HepG2 (cell line): ENCODE data around the gene RGS19. TPM values are rescaled to one million over a fixed set of nuclear protein-coding genes. Genes with fewer than 3 reads are reported as not detected.

ENCODE experiments used
- AKAP8 ChIP-seq: sonication (generic); formaldehyde crosslinking; IDR thresholded peaks from 2 replicates; pipeline ENCODE4 v1.5.1; 2020; ENCODE audit warnings: mild to moderate bottlenecking, missing genetic modification reagents
- ATRX ChIP-seq: sonication (generic); formaldehyde crosslinking; IDR thresholded peaks from 2 replicates; pipeline ENCODE4 v1.4.0; 2020; ENCODE audit warnings: missing genetic modification reagents, borderline replicate concordance
- BATF2 ChIP-seq: sonication (generic); formaldehyde crosslinking; IDR thresholded peaks from 2 replicates; pipeline ENCODE4 v1.8.0; 2022; ENCODE audit warnings: mild to moderate bottlenecking, missing genetic modification reagents, moderate library complexity
- DMAP1 ChIP-seq: IDR thresholded peaks from 2 replicates; pipeline ENCODE4 v1.6.1; 2016
- DPF2 ChIP-seq: sonication (generic); formaldehyde crosslinking; IDR thresholded peaks from 2 replicates; pipeline ENCODE4 v1.4.0; 2020; ENCODE audit warnings: mild to moderate bottlenecking, low read depth, missing genetic modification reagents, borderline replicate concordance
- GMEB1 ChIP-seq: sonication (generic); formaldehyde crosslinking; IDR thresholded peaks from 2 replicates; pipeline ENCODE4 v1.5.1; 2020; ENCODE audit warnings: missing genetic modification reagents, mild to moderate bottlenecking, borderline replicate concordance
- HBP1 ChIP-seq: IDR thresholded peaks from 2 replicates; pipeline ENCODE4 v1.6.1; 2016; ENCODE audit warnings: low read depth, control low read depth
- KDM2A ChIP-seq: sonication (generic); formaldehyde crosslinking; IDR thresholded peaks from 2 replicates; pipeline ENCODE4 v1.4.0; 2020; ENCODE audit warnings: low read depth, missing genetic modification reagents, borderline replicate concordance
- MAFG ChIP-seq: sonication (generic); formaldehyde crosslinking; IDR thresholded peaks from 2 replicates; pipeline ENCODE4 v1.5.1; 2020; ENCODE audit warnings: mild to moderate bottlenecking, missing genetic modification reagents
- MTF2 ChIP-seq: sonication (generic); formaldehyde crosslinking; IDR thresholded peaks from 2 replicates; pipeline ENCODE4 v1.5.0; 2020; ENCODE audit warnings: missing genetic modification reagents, borderline replicate concordance
- PHF20 ChIP-seq: sonication (generic); formaldehyde crosslinking; IDR thresholded peaks from 2 replicates; pipeline ENCODE4 v1.5.0; 2020; ENCODE audit warnings: mild to moderate bottlenecking, missing genetic modification reagents
- PHF5A ChIP-seq: IDR thresholded peaks from one replicate; pipeline ENCODE4 v1.6.1; 2018; ENCODE audit warnings: low read depth, missing genetic modification reagents; ENCODE audit not compliant: unreplicated experiment
- POLR2AphosphoS2 ChIP-seq: IDR thresholded peaks from 2 replicates; pipeline ENCODE4 v1.6.1; 2011; ENCODE audit warnings: low read depth, low read length, improper control_type of control experiment
- SKI ChIP-seq: fragments of 450-650 bp; IDR thresholded peaks from one replicate; pipeline ENCODE4 v1.6.1; 2018; ENCODE audit warnings: mild to moderate bottlenecking; ENCODE audit not compliant: partially characterized antibody
- SP2 ChIP-seq: sonication (generic); formaldehyde crosslinking; IDR thresholded peaks from 2 replicates; pipeline ENCODE4 v1.5.1; 2020; ENCODE audit warnings: mild to moderate bottlenecking, missing genetic modification reagents
- XBP1 ChIP-seq: sonication (generic); formaldehyde crosslinking; IDR thresholded peaks from 2 replicates; pipeline ENCODE4 v1.5.0; 2020; ENCODE audit warnings: missing genetic modification reagents
- ZNF770 ChIP-seq: sonication (generic); formaldehyde crosslinking; IDR thresholded peaks from 2 replicates; pipeline ENCODE4 v1.5.0; 2020; ENCODE audit warnings: mild to moderate bottlenecking, missing genetic modification reagents
- ZNF772 ChIP-seq: sonication (generic); formaldehyde crosslinking; IDR thresholded peaks from 2 replicates; pipeline ENCODE4 v1.5.0; 2020; ENCODE audit warnings: mild to moderate bottlenecking, missing genetic modification reagents
- ZNF790 ChIP-seq: sonication (generic); formaldehyde crosslinking; IDR thresholded peaks from 2 replicates; pipeline ENCODE4 v1.8.0; 2022; ENCODE audit warnings: missing genetic modification reagents, mild to moderate bottlenecking, borderline replicate concordance
- polyA plus RNA-seq, 8 experiments: library from polyadenylated mRNA; depleted of rRNA in 3 of 8; stranded (reverse) in 7 of 8; unstranded in 1 of 8; fragments of >200 nt; fragmentation: Illumina TruSeq in 4 of 8; extraction: Trizol in 4 of 8; gene quantifications; 2 replicates each; pipeline versions ENCODE4 v1.2.1 to v1.2.3, GENCODE V29; 2011 to 2016; ENCODE audit warnings: low read depth in 4 of 8, missing spikeins in 1 of 8, mixed read lengths in 1 of 8; ENCODE audit not compliant: insufficient read depth in 1 of 8
- total RNA-seq, 5 experiments: library from RNA; depleted of rRNA; stranded (reverse); fragments of >200 nt; fragmentation: Illumina TruSeq; extraction: Trizol; gene quantifications; 2 replicates each; pipeline ENCODE4 v1.2.3, GENCODE V29; 2016; ENCODE audit warnings: low read depth in 1 of 5
- TF ChIP-seq, protein P1 (sequence below): IDR thresholded peaks from 2 replicates; pipeline ENCODE4 v1.6.1; 2016; ENCODE audit warnings: low read depth, borderline replicate concordance
- TF ChIP-seq, protein P2 (sequence below): sonication (generic); formaldehyde crosslinking; IDR thresholded peaks from 2 replicates; pipeline ENCODE4 v1.4.0; 2020; ENCODE audit warnings: mild to moderate bottlenecking, missing genetic modification reagents
- TF ChIP-seq, protein P3 (sequence below): sonication (generic); formaldehyde crosslinking; IDR thresholded peaks from 2 replicates; pipeline ENCODE4 v1.4.0; 2020; ENCODE audit warnings: missing genetic modification reagents, borderline replicate concordance

The RGS19 gene
- total and polyA plus RNA-seq, 2 of the 13 experiments (the other 11 are each of a cell fraction or from before 2014, with no cell fraction given) = 10.7 to 11.9 TPM

DNA sequence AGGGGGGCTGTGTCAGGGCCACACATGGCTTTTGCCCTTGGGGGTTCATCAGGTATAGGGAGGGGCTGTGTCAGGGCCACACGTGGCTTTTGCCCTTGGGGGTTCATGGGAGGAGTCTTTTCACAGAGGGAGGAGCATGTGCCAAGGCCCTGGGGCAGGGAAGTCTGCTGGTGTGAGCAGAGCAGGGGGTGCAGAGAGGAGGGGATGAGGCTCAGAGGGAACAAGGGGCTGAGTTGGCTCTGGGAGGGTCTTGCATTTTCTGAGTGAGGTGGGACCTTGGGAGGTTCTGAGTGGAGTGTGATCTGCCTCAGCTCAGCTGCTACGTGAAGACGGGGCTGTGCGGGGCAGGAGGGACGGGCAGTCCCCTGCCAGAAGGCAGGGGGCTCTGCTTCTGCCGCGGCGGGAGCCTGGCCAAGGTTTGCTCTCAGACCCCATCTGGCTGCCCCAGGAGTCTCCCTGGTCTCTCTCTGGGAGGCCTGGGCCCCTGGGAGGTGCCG lies 23.9 kb downstream of the RGS19 start (continued):
- TF ChIP-seq DMAP1 = no peak
- no peak for TF ChIP-seq ZNF772 (CRISPR knock-in tag)
- no peak for TF ChIP-seq PHF20 (CRISPR knock-in tag)
- TF ChIP-seq KDM2A (CRISPR knock-in tag) = no peak
- TF ChIP-seq DPF2 (CRISPR knock-in tag) = 0 out of 2 replicates have a peak, but pooled peaks have one; percentile 23
- TF ChIP-seq MTF2 = no peak
- TF ChIP-seq BATF2 (CRISPR knock-in tag) = no peak
- no peak for TF ChIP-seq ZNF770 (CRISPR knock-in tag)
- TF ChIP-seq SKI = no peak
- TF ChIP-seq AKAP8 (CRISPR knock-in tag) = no peak
- TF ChIP-seq ATRX (CRISPR knock-in tag) = no peak
- peak; percentile 15; the same call in 1 of the 2 replicates for TF ChIP-seq HBP1 (CRISPR knock-in tag)
- TF ChIP-seq, protein P1, sequence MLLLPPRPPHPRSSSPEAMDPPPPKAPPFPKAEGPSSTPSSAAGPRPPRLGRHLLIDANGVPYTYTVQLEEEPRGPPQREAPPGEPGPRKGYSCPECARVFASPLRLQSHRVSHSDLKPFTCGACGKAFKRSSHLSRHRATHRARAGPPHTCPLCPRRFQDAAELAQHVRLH (CRISPR knock-in tag) = 0 out of 2 replicates have a peak, but pooled peaks have one; percentile 4
- TF ChIP-seq SP2 (CRISPR knock-in tag) = 0 out of 2 replicates have a peak, but pooled peaks have one; percentile 6
- no peak for TF ChIP-seq XBP1 (CRISPR knock-in tag)
- TF ChIP-seq GMEB1 (CRISPR knock-in tag) = no peak
- no peak for TF ChIP-seq PHF5A (CRISPR knock-in tag)
- no peak for TF ChIP-seq MAFG
- TF ChIP-seq, protein P2, sequence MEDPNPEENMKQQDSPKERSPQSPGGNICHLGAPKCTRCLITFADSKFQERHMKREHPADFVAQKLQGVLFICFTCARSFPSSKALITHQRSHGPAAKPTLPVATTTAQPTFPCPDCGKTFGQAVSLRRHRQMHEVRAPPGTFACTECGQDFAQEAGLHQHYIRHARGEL (CRISPR knock-in tag) = 0 out of 2 replicates have a peak, but pooled peaks have one; percentile 36
- TF ChIP-seq POLR2AphosphoS2 = no peak
- TF ChIP-seq, protein P3, sequence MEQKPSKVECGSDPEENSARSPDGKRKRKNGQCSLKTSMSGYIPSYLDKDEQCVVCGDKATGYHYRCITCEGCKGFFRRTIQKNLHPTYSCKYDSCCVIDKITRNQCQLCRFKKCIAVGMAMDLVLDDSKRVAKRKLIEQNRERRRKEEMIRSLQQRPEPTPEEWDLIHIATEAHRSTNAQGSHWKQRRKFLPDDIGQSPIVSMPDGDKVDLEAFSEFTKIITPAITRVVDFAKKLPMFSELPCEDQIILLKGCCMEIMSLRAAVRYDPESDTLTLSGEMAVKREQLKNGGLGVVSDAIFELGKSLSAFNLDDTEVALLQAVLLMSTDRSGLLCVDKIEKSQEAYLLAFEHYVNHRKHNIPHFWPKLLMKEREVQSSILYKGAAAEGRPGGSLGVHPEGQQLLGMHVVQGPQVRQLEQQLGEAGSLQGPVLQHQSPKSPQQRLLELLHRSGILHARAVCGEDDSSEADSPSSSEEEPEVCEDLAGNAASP (CRISPR knock-in tag) = no peak
- TF ChIP-seq ZNF790 = no peak
